Thyroid gland (tissue), 4 donors: ENCODE data around the gene DNMT3L.

Source experiments
- POLR2A ChIP-seq, 2 donors: fragments of 450-650 bp; IDR thresholded peaks; one replicate each; pipeline ENCODE4 v1.6.1; 2017; ENCODE audit warnings: antibody characterized with exemption in 2 of 2, mild to moderate bottlenecking in 2 of 2, moderate library complexity in 1 of 2
- TF ChIP-seq, protein P1 (sequence below), 6 experiments: fragments of 200-600 bp in 3 of 6; fragments of 450-650 bp in 3 of 6; sonication (generic) in 3 of 6; IDR thresholded peaks; one replicate each; pipeline ENCODE4 v1.5.1; 2016 to 2019; ENCODE audit warnings: antibody characterized with exemption in 6 of 6, mild to moderate bottlenecking in 2 of 6, inconsistent platforms in 1 of 6, moderate library complexity in 1 of 6

DNA sequence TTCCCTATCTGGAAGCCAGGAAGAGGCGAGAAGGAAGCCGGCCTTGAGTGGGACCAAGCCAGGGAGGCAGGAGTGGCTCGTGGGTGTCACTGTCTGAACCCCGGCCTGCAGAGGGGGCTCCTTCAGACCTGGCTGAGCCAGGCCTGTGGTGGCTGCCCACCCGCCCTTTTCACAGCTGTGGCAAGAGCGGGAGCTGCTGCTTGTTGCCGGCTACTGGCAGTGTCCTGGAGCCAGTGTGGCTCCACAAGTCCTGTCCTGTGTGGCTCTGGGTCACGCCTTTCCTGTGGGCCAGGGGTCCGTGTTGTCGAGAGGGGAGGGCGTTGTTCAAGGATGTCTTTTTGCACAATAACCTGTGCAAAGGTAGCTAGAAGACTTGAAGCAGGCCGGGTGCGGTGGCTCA is 39.4 kb upstream of the DNMT3L start:
- TF ChIP-seq, protein P1, sequence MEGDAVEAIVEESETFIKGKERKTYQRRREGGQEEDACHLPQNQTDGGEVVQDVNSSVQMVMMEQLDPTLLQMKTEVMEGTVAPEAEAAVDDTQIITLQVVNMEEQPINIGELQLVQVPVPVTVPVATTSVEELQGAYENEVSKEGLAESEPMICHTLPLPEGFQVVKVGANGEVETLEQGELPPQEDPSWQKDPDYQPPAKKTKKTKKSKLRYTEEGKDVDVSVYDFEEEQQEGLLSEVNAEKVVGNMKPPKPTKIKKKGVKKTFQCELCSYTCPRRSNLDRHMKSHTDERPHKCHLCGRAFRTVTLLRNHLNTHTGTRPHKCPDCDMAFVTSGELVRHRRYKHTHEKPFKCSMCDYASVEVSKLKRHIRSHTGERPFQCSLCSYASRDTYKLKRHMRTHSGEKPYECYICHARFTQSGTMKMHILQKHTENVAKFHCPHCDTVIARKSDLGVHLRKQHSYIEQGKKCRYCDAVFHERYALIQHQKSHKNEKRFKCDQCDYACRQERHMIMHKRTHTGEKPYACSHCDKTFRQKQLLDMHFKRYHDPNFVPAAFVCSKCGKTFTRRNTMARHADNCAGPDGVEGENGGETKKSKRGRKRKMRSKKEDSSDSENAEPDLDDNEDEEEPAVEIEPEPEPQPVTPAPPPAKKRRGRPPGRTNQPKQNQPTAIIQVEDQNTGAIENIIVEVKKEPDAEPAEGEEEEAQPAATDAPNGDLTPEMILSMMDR (IDR thresholded peaks at IDR 0.05): no peak
- no peak for TF ChIP-seq POLR2A (IDR thresholded peaks at IDR 0.05)
